Spleen (tissue), 11 donors: ENCODE data around the gene CHD1L. TPM values are rescaled to one million over a fixed set of nuclear protein-coding genes. Genes with fewer than 3 reads are reported as not detected.

Source experiments
- DNase-seq: peaks from one replicate; pipeline ENCODE4 v3.0.0-alpha.2; 2020
- H3K27ac ChIP-seq, 8 donors: fragments of 200-600 bp; sonication (generic) in 7 of 8; 1 replicate in 4 of 8; 2 replicates in 4 of 8; pipeline versions ENCODE4 v1.5.0 to v1.8.0; 2016 to 2021; ENCODE audit warnings: inconsistent platforms in 4 of 8, mild to moderate bottlenecking in 4 of 8, moderate library complexity in 1 of 8
- H3K27me3 ChIP-seq, 7 donors: fragments of 200-600 bp; sonication (generic) in 6 of 7; replicated peaks in 1 of 7; 1 replicate in 4 of 7; 2 replicates in 3 of 7; pipeline versions ENCODE4 v1.5.0 to v1.8.0; 2016 to 2021; ENCODE audit warnings: inconsistent platforms in 3 of 7, mild to moderate bottlenecking in 1 of 7
- H3K36me3 ChIP-seq, 6 donors: fragments of 200-600 bp; sonication (generic) in 5 of 6; 1 replicate in 4 of 6; 2 replicates in 2 of 6; pipeline versions ENCODE4 v1.5.0 to v1.8.0; 2016 to 2021; ENCODE audit warnings: inconsistent platforms in 2 of 6
- H3K4me1 ChIP-seq, 6 donors: fragments of 200-600 bp; sonication (generic) in 5 of 6; 1 replicate in 3 of 6; 2 replicates in 3 of 6; pipeline versions ENCODE4 v1.5.0 to v1.8.0; 2016 to 2021; ENCODE audit warnings: inconsistent platforms in 3 of 6
- H3K4me3 ChIP-seq, 8 donors: fragments of 200-600 bp; sonication (generic) in 7 of 8; 1 replicate in 4 of 8; 2 replicates in 4 of 8; pipeline versions ENCODE4 v1.5.0 to v1.8.0; 2016 to 2021; ENCODE audit warnings: inconsistent platforms in 4 of 8, mild to moderate bottlenecking in 4 of 8, moderate library complexity in 2 of 8
- H3K9me3 ChIP-seq, 8 donors: fragments of 200-600 bp; sonication (generic) in 7 of 8; 1 replicate in 4 of 8; 2 replicates in 4 of 8; pipeline versions ENCODE4 v1.5.0 to v1.8.0; 2016 to 2021; ENCODE audit warnings: inconsistent platforms in 4 of 8
- CTCF ChIP-seq, 11 experiments: fragments of 200-600 bp in 7 of 11; fragments of 450-650 bp in 4 of 11; sonication (generic) in 4 of 11; IDR thresholded peaks in 8 of 11; conservative IDR thresholded peaks in 3 of 11; 1 replicate in 7 of 11; 2 replicates in 4 of 11; pipeline versions ENCODE4 v1.4.0 to v1.8.0; 2016 to 2021; ENCODE audit warnings: antibody characterized with exemption in 11 of 11, inconsistent platforms in 4 of 11, mild to moderate bottlenecking in 1 of 11
- POLR2A ChIP-seq, 3 donors: fragments of 450-650 bp; IDR thresholded peaks; one replicate each; pipeline ENCODE4 v1.5.1; 2017; ENCODE audit warnings: antibody characterized with exemption in 3 of 3, mild to moderate bottlenecking in 1 of 3
- POLR2AphosphoS5 ChIP-seq, 3 donors: sonication (generic); formaldehyde crosslinking; IDR thresholded peaks; one replicate each; pipeline ENCODE4 v1.5.1; 2017; ENCODE audit warnings: antibody characterized with exemption in 3 of 3
- WGBS, 5 donors: extraction: QIAGEN DNeasy Blood & Tissue Kit in 3 of 5; methylation state at CpG; one replicate each; pipeline versions ENCODE4 v1.1.5 to v1.1.7; 2013 to 2018; 5-methylcytosine and 5-hydroxymethylcytosine counted together
- intact Hi-C: fragments of 100-400 bp; cut with DNase I; formaldehyde crosslinking; loops from one replicate; pipeline ENCODE4 v1.15.0; 2023; ENCODE audit warnings: low total_unique reads
- polyA plus RNA-seq, 3 donors: library from polyadenylated mRNA; stranded (reverse); fragments of 200-250 nt; gene quantifications; one replicate each; pipeline ENCODE4 v1.2.1, GENCODE V29; 2013
- total RNA-seq, 7 donors: library from RNA; depleted of rRNA in 3 of 7; stranded (reverse); fragments of >200 nt in 3 of 7; fragmentation: NEBNext Ultra II Directional in 4 of 7; extraction: Animal tissue kit (Norgen Biotek cat#: 25700) in 4 of 7; gene quantifications; one replicate each; pipeline versions ENCODE4 v1.1.0 to v1.2.1, GENCODE V29; 2016 to 2021
- donor health status: healthy with polysubstance abuse.
- donor health status: DM: no; HTN: no; CAD: no; lungs with moderate emphysema.
- donor health status: DM: no; HTN: no; CAD: no.
- donor health status: Bipolar disorder and iron deficiency.
- donor health status: healthy.
- donor health status: DM: no; HTN: no; CAD: no.
- donor health status: DM: yes; HTN: yes; CAD: no.

CHD1L gene
- total and polyA plus RNA-seq, 10 donors: 25.8 to 52.6 (median 38.9) TPM

- TF ChIP-seq POLR2A (IDR thresholded peaks at IDR 0.05): no peak
- TF ChIP-seq CTCF (IDR thresholded peaks at IDR 0.05 in 8 of 11, conservative IDR thresholded peaks at IDR 0.05 in 3 of 11): no peak
- no peak for TF ChIP-seq POLR2AphosphoS5 (IDR thresholded peaks at IDR 0.05)
- Histone ChIP-seq H3K4me3 (no peak overlapping the region), H3K9me3 (no peaks in the 10 kb centered on the region), H3K27ac (no peak overlapping the region), H3K4me1 (no peaks in the 10 kb centered on the region), H3K36me3 (no peaks in the 10 kb centered on the region), H3K27me3 (peaks cover 0 to 34% (median 0%) of the 10 kb centered on the region in 7 donors)
- WGBS, 5 donors: 63 to 83% (median 75%) methylated on average over 2 of the region's 2 CpGs
- intact Hi-C loops: no loop called here
- DNase-seq: no peak
Observed at GRCh38 chr1:147336291-147336690, 93.8 kb downstream of the CHD1L start.

- Histone ChIP-seq H3K4me1 (no peaks in the 10 kb centered on the region), H3K27ac (no peak overlapping the region), H3K9me3 (no peaks in the 10 kb centered on the region), H3K27me3 (peaks cover 0 to 29% (median 0%) of the 10 kb centered on the region in 7 donors), H3K4me3 (no peak overlapping the region), H3K36me3 (no peaks in the 10 kb centered on the region)
- TF ChIP-seq CTCF (IDR thresholded peaks at IDR 0.05 in 8 of 11, conservative IDR thresholded peaks at IDR 0.05 in 3 of 11) (no peak), POLR2A (IDR thresholded peaks at IDR 0.05) (no peak), POLR2AphosphoS5 (IDR thresholded peaks at IDR 0.05) (no peak)
- WGBS, 5 donors: 46 to 65% (median 52%) methylated on average over 4 of the region's 4 CpGs
- DNase-seq: no peak
- intact Hi-C loops: no loop called here
Observed at GRCh38 chr1:147337040-147337630, 94.7 kb downstream of the CHD1L start.

- DNase-seq: no peak
- Histone ChIP-seq H3K4me3 (no peak overlapping the region), H3K27ac (no peak overlapping the region), H3K4me1 (no peaks in the 10 kb centered on the region), H3K36me3 (no peaks in the 10 kb centered on the region), H3K27me3 (peaks cover 0 to 38% (median 0%) of the 10 kb centered on the region in 7 donors), H3K9me3 (no peaks in the 10 kb centered on the region)
- TF ChIP-seq POLR2AphosphoS5 (IDR thresholded peaks at IDR 0.05) (no peak), CTCF (IDR thresholded peaks at IDR 0.05 in 8 of 11, conservative IDR thresholded peaks at IDR 0.05 in 3 of 11) (no peak), POLR2A (IDR thresholded peaks at IDR 0.05) (no peak)
- WGBS, 5 donors: 27 to 74% (median 50%) methylated on average over 2 of the region's 2 CpGs
- intact Hi-C loops: no loop called here
Observed at GRCh38 chr1:147338571-147338970, 96.1 kb downstream of the CHD1L start.

GRCh38 chr1:147341246-147341645 lies 98.8 kb downstream of the CHD1L start:
- H3K9me3 ChIP-seq: no peaks in the 10 kb centered on the region
- H3K4me1 ChIP-seq: no peaks in the 10 kb centered on the region
- no peak for TF ChIP-seq CTCF (IDR thresholded peaks at IDR 0.05 in 8 of 11, conservative IDR thresholded peaks at IDR 0.05 in 3 of 11)
- no peak for TF ChIP-seq POLR2A (IDR thresholded peaks at IDR 0.05)
- TF ChIP-seq POLR2AphosphoS5 (IDR thresholded peaks at IDR 0.05): no peak
- H3K4me3 ChIP-seq: no peak overlapping the region
- H3K27ac ChIP-seq: no peak overlapping the region
- H3K36me3 ChIP-seq: no peaks in the 10 kb centered on the region
- DNase-seq: no peak
- intact Hi-C loops: no loop called here
- 86 to 100% (median 90%) methylated on average over 1 of the region's 1 CpG for WGBS, 5 donors
- peaks cover 0 to 29% (median 0%) of the 10 kb centered on the region in 7 donors for H3K27me3 ChIP-seq

Other genes starting within 250 kb of the CHD1L start
- gene PRKAB2, start 70.2 kb upstream of the CHD1L start, total RNA-seq: 10 to 100 TPM in 5 of 7 donors, 1 to 10 TPM in 2; 7.3 to 19.1 (median 10.5) TPM
- 1 to 10 TPM; 4.6 to 5.2 (median 4.6) TPM for gene PRKAB2, start 70.2 kb upstream of the CHD1L start, polyA plus RNA-seq
- gene FMO5, start 17.3 kb upstream of the CHD1L start, total RNA-seq: 10 to 100 TPM in 2 of 7 donors, 1 to 10 TPM in 5; 3.0 to 13.4 (median 9.6) TPM
- gene FMO5, start 17.3 kb upstream of the CHD1L start, polyA plus RNA-seq: 1 to 10 TPM; 2.8 to 4.0 (median 3.4) TPM